Fibroblast of skin of right biceps (primary cell): ENCODE measurements around the gene CCDC86.

Experiments
- DNase-seq: peaks from one replicate; pipeline ENCODE4 v3.0.0-alpha.2; 2013

CCDC86 gene

DNA sequence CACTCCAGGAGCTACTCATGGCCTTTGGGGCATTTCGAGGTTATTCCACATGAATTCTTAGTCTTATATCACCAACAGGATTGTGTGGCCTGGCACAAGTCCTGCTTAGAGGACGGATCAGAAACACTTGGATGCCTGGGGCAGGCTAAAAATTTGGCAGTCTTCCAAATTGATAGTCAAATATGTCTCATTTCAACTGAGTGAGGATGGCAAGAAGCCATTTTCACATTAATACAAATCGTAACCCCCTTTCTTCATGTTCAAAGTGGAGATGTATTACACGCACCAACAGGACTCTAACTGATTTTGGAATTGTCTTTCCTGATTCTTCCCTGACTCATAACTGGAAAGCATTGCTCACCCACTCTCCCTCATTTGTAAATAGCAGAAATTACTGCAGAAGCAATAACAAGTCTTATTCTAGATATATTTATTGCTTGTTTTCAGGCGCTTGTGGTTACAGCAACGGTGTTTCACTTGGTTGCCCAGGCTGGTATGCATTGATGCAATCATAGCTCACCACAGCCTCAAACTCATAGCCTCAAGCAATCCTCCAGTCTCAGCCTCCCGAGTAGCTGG, 10.3 kb upstream of the CCDC86 start:
- DNase-seq: peak; percentile 7

DNA sequence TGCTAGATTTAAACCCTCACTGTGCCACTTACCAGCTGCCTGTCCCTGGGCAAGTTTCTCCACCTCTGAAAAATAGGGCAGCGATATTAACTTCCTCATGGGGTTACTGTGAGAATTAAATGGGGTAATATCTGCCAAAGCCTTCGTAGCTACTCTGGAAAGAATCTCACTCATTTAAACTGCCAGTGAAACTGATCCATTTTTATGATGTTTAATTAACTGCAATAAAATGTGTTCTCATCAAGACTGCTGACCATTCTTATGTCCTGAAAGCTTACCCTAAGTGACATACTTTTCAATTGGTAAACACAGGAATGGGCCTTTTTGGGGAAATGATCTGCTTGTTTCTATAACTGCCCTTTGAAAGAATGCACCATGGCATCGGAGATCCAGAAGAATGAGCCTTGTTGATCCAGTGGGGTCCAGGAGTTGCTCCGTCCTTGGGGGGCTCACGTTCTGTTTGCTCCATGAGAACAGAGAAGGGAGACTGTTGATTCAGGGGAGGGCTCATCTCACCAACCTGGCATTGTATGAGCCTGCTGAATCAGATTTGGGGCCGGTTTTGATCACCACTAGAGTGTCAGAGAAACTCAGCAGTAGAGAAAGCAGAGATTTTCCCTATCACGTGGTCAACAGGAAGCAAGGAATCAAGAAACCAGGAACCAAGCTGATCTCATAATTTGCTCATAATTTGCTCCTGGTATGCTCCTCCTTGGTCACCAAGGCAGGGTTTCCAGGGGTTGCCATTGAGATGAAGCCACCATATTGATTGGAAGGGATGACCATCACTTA, 7.0 kb upstream of the CCDC86 start:
- DNase-seq: no peak

DNA sequence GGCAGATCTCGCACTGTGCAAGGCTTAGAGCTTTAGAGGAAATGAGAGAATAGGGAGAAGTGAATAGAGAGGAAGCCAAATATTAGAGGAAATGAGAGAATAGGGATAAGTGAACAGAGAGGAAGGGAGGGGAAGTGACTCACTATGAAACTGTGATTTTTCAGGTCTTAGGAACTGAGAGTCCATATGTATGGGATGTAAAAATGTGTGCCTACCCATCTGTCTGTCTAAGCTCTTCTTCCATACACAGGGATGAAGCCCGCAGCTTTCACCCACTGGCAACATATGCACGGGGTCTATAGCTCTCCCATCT, 6.4 kb upstream of the CCDC86 start:
- no peak for DNase-seq

DNA sequence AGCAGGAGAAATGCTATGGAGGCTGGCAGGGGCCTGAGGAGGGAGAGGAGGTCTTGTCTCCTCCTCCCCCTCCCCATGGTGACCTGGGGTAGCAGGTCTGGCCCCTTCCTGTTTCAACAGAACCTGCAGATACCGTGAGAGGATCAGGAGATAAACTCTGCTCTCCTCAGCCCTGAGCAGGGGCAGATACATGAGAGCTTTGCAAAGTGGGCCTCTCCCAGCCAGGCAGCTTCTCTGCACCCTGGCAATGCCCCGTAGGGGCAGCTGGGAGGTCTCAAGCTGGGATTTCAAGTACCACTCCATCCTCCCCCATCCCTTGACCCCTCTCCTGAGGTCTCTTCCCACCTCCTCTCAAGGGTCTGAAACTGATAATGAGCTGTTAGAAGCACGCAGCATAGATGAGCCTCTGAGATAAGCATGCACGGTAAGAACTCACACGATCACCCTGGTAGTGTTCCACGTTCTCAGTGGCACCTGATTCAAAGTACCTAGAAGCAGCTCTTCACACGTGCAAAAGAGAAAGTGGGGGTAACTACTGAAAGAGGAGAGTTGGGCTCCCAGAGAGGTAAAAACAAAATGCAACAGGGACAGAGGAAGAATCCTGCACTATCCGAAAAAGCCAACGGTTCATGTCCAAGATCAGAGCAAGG, 4.9 kb upstream of the CCDC86 start:
- no peak for DNase-seq

DNA sequence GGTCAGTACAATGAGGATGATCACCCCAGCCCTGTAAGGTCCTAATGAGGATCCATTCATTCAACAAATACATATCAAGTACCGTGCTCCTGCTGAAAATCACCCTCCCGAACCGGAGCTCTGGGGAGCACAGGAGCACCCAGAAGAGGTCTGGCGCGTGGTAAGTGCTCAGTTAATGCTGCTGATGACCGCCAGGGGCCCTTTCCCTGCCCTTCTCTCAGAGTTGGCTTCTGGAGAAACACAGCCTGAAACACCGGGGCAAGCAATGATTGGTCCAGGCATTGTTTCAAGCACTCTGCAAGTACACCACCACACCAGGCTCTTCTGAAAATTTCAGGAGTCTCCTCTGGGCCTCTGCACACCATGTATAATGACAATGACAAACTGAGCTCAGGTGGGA, 3.8 kb upstream of the CCDC86 start:
- no peak for DNase-seq

DNA sequence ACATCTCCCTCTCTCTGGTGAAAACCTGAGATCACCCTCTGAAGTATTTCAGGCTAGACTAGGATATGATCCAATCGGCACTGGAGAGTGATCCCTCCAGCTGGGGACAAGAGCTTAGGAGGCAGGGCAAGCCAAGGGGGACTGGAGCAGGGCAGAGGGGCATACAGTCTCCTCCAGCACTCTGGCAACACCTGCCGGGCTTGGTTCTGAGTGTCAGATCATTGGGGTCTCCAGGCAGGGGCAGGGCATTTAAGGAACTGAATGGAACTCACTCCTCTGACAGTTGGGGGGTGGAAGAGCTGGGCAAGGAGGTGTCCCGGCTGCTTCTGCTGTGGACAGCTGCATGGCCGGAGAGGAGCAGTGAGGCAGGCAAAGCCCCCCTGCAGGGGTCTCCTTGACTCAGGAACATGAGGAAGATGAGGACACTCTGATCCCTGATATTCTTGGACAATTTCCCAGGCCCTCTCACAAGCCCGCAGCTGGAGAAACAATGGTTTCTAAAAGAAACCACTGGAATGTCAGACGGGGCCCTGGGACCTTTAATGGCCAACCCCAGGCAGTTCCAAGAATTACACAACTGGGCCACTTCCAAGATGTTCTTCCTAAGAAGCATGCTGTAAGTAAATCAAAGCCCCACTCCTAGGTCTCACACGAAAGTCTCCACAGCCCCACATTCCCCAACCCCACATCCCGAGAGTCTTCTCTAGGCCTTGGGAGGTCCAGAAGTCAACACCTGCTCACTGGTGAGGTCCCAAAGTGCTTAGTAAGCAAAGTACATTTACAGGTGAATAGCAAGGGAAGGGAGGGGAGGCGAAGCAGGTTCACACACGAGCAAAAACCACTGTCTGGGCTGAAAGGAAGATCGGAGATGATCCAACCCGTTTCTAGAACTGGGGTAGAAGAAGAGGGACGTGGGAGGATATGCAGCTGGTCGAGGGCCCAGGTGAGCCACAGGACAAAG, 1.2 kb upstream of the CCDC86 start:
- DNase-seq: peak; percentile 91

DNA sequence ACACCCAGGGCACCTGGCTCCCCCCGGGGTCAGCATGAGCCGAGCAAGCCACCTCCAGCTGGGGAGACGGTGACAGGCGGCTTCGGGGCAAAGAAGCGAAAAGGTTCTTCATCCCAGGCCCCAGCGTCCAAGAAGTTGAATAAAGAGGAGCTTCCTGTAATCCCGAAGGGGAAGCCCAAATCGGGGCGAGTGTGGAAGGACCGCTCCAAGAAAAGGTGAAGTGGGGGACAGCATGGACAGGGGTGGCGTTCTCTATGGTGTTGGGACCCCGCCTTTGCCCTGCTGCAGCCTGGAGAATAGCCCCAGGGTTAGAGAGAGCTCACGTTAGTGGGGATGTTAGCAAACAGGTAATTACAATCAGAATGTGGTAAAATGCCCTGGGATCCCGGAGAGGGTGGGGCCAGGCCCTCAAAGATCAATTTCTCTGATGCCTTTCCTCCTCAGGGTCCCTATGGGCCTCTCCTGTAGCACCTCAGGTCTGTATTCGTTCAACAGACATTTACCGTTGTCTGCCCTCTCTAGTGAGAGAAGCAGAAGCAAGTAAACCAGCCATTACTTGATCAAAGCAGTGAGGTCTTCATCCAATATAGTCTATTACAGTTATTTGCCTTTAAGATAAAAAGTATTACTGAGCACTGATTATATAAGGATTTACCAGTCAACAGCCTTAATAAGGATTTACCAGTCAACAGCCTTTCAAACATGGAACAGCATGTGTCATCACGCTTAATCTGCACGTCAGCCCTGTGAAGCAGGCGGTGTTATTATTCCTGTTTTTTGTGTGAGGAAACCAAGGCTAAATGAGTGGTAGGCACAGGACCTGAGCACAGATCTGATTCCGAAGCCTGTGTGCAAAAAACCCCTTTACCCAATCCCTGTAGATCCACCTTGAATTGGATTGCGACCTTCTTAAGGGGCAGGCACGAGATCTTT, 1.0 kb downstream of the CCDC86 start:
- no peak for DNase-seq

DNA sequence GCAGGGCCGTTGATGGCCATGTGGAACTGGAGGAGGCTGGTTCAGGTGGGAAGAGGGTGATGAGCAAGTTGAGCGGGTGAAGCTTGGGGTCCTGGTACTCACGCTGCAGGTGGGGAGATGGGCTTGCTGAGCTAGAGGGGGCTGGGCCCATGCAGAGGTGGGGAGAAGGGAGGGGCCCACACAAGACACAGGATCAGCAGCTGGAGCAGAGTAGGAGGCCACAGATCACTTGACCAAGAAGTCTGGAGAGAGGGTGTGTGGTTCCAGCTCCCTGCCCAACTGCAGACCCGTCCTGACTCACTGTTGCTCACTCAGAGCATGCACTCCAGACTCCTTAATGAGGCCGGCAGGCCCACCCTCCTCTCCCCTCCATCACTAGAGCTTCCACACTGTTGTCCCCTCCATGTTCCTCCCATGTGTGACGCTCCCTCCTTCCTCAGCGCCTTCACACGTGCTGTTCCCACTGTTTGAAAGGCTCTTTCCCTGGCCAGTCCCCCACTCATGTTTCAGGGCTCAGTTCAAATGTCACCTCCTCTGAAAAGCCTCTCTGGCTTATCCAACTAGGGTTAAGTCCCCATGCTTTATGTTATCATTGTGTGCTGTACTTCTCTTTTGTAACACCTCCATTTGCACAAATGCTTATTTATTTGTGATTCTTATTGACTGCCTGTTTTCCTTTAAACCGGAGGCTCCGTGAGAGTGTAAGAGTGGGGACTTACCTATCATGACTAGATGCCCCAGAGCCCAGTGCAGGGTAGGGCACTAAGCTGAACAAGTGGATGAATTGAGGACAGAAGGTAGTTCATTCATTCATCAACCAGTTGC, 2.3 kb downstream of the CCDC86 start:
- no peak for DNase-seq

DNA sequence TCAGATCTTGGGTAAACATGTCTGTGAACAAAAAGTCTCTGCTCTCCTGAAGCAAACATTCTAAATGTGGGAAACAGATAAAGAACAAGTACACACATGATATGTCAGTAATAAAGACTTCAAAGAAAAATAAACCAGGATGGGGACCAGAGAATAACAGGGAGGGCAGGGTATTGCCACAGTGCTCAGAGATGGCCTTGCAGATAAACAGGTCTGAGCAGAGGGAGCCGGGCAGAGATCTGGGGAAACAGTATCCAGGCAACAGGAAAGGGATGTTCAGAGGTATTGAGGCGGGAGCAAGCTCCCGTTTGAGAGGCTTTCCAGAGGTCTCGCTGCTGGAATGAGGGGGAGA, 2.9 kb downstream of the CCDC86 start:
- DNase-seq: no peak

DNA sequence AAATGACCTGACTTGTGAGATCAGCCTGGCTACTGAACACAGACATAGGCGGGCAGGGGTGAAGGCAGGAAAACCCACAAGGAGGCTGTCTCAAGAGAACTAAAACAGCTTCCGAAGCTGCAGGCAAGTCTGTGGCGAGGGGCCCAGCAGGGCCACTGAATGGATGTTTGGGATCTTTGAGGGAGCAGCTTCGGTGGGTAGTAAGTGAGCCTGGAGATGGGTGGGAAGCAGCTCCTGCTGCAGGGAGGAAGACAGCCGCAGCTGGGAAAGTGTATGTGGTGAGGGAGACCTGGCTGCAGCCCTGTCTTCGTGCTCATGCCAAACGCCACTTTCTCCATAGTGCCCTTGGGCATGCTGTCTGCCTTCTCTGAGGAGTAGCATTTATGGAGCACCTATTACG, 3.4 kb downstream of the CCDC86 start:
- no peak for DNase-seq

DNA sequence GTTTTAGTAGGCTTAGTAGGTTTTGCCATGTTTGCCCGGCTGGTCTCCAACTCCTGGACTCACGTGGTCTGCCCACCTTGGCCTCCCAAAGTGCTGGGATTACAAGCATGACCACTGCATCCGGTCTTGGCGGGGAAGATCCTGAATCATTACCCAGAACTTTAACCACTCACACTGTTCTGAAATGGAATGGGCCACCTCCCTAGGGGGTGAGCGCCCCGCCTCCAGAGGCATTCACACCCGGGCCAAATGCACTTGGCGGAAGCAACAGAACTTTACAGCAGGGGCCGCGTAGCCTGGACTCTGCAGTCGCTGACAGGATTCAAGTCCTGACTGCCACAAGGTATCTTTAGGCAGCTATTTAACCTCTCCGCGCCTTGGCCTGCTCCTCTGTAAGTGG, 5.4 kb downstream of the CCDC86 start:
- no peak for DNase-seq

DNA sequence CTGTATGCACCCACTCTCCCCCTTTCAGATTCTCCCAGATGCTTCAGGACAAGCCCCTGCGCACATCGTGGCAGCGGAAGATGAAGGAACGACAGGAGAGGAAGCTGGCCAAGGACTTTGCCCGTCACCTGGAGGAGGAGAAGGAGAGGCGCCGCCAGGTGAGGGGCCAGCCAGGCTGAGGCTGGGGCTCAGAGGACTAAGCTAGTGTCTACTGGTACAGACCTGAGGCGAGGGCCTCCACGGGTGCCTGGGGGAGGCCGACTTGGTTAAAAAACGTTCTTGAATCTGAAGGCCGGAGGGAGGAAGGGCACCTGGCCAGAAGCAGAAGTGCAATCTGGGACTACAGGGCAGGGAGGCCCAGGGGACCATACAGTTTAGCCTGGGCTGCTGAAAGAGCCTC, 6.0 kb downstream of the CCDC86 start:
- no peak for DNase-seq

DNA sequence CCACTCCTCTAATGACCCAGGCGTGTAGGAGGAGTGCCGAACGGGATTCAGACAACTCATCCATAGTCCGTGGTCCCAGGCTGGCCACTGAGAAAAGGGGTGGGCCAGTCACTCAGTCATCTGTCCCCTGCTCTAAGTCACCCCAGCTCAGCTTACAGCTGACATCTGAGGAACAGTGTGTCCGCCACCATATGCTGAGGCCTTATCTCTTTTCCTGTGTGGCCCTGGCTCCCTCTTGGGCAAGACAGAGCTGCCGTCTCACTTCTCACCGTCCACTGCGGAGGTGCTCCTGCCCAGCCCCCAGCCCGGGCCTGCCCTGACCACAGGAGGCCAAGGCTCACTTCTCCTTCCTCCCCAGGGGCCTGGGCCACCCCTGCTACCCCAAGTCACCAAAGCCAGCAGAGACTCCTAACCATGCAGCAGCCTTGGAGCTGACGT, 6.8 kb downstream of the CCDC86 start:
- no peak for DNase-seq

DNA sequence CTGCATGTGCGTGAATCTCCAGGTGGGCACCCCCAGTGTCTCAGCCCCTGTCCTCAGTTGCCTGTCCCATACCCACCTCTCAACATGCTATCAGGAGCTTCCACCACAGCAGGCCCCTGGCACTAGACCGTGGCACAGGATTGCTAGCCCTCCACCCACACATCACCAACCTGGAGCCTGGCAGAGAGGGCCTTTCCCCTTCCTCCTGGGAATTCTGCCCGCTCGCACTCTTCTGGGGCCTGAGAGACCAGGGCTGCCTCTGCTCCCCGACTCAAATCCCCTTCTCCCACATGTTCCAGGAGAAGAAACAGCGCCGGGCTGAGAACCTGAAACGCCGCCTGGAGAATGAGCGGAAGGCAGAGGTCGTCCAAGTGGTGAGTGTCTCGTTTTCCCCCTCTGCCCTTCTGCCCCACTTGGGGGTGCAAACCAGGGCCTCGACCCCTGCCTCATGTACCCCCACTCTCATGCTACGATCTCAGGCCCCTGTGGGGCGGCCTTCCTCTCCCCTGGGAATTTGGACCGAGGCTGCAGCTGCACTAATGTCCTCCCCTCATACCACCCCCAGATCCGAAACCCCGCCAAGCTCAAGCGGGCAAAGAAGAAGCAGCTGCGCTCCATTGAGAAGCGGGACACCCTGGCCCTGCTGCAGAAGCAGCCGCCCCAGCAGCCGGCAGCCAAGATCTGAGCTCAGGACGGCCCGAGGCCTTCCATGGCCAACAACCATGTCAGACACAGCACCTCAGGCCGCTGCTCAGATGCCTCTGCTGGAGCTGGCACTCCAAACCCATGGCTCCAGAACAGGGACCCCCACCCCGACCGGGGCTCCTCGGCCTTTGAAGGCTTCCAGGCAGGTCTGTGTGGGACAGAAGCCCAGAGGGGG, 8.0 kb downstream of the CCDC86 start:
- no peak for DNase-seq

DNA sequence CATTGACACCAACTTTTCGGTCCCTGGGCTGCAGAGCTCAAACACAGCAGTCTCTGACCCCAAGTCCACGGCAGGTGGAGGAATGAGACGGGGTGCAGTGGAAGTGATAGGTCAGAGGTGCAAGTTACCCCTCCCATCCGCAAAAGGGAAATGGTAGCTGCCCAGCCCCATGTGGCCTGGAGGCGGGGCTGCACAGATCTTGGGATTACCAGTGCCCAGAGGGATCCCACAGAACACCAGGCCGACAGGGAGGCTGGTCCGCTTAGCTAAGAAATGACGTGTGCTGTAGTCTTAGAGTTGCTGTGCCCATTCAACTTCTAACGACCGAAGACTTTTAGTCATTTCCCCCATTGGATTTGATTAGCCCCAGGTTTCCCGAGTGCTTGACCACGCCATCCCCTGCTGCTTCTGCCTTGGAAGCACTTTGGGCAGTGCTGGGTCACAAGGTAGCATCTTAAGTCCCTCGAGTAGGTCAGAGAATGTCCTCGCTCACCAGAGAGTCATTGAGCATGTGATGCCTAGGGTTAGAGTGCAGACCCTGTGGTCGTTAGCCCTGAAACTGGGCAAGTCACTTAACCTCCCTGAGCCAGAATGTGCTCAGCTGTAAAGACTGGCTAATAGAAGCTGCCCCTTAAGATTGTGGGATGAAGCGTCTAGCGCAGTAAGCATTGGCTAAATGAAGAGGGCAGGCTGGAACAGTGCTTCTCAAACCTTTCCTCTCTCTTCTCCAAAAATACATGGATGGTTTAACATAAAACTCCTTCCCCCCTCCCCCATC, 9.6 kb downstream of the CCDC86 start:
- DNase-seq: no peak

DNA sequence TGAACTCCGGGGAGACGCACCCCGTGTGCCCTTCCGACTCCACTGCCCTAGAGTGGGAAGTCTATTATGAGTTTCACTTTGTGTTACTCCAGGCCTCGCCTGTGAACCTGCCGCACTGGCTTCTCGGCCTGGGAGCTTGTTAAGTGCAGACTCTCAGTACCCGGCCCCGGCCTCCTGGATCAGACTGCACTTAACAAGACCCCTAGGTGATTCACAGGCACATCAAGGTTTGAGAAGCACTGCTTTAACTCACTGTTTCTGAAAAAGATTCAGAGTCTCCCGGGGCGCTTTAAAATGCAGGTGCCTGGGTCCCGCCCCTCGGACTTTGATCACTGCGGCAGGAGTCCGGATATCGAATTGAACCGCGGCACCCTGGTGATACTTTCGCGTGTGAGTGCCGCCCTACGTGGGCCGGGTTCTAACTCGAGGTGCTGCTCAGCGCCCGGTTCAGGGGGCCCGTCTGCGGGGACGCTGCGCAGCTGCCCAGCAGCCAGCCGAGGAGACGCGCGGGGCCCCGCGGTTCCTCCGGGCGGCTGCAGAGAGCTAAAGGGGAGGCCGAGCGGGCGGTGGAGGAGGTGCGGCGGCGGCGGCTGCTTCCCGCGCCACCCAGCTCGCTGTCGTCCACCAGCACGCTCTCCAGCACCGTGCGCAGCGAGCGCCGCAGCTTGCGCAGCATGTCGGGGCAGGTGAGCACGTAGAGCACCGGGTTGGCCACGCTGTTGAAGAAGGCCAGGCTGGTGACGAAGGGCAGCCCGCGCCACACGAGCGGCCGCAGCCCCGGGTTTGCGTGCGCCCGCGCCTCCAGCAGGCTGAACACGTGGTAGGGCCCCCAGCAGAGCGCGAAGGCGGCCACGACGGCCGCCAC, 10.4 kb downstream of the CCDC86 start:
- no peak for DNase-seq

DNA sequence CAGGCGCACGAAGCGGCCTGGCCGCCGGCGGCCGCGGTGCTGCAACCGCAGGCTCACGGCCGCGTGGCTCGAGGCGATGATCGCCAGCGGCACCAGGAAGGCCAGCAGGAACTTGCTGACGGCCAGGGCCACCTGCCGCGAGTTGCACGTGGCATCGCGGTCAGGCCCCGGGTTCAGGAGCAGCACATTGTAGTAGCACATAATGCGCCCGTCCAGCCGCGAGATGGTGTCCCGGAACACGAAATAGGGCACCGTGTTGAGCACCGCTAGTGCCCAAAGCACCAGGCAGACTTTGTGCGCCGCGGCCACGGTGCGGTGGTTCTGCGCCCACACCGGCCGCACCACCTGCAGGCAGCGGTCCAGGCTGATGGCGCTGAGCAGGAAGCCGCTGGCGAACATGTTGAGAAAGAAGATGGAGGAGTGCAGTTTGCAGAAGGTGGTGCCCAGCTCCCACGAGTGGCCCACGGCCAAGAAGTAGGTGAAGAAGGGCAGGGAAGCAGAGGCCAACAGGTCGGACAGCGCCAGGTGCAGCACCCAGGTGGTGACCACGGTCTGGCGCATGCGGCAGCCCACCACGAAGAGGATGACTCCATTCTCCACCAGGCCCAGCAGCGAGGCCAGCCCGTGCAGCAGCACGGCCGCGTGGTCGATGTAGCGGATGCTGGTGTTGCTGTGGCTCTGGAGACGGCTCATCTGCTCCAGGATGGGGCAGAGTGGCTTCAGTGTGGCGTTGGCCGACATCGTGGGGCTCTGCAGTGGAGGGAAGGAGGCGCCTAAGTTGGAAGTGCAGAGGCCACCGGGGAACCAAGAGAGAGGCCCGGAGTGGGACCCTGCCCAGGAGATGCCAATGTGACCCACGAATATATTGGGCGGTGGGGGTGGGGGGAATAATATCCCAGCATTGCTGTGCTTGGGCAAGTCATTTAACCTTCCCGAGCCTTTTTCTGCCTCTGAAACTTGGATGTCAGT, 11.4 kb downstream of the CCDC86 start:
- DNase-seq: no peak
